GM20000 (cell line): ENCODE data around the gene KCTD3.

ENCODE experiments used
- DNase-seq: peaks from one replicate; pipeline ENCODE4 v3.0.0; 2012; ENCODE audit warnings: low spot score
- TF ChIP-seq, protein P1 (sequence below): IDR thresholded peaks from 2 replicates; pipeline ENCODE4 v1.5.1; 2012; ENCODE audit warnings: mild to moderate bottlenecking, control low read depth; ENCODE audit errors: extremely low read depth, missing control alignments

Gene KCTD3

GRCh38 chr1:215555531-215555930, 11.6 kb upstream of the KCTD3 start:
- TF ChIP-seq, protein P1, sequence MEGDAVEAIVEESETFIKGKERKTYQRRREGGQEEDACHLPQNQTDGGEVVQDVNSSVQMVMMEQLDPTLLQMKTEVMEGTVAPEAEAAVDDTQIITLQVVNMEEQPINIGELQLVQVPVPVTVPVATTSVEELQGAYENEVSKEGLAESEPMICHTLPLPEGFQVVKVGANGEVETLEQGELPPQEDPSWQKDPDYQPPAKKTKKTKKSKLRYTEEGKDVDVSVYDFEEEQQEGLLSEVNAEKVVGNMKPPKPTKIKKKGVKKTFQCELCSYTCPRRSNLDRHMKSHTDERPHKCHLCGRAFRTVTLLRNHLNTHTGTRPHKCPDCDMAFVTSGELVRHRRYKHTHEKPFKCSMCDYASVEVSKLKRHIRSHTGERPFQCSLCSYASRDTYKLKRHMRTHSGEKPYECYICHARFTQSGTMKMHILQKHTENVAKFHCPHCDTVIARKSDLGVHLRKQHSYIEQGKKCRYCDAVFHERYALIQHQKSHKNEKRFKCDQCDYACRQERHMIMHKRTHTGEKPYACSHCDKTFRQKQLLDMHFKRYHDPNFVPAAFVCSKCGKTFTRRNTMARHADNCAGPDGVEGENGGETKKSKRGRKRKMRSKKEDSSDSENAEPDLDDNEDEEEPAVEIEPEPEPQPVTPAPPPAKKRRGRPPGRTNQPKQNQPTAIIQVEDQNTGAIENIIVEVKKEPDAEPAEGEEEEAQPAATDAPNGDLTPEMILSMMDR: no peak
- no peak for DNase-seq

DNA sequence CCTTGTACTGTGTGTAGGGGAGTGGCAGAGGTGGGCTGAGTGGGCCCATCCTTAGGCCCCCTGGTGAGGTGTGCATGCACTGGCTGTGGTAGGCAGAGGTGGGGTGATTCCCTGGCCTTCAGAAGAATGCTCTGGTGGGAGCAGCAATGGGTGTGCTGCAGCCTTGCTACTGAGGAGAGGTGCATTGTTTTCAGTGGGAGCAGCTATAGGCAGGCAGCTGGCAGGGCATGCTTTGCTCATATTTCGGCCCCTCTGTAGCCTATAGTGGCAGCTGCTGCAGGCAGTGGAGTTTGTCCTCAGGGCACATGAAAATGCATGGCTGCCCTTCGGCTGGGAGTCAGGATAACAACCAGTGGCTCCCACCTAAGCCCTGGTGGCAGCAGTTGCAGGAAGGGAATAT, 10.1 kb upstream of the KCTD3 start:
- TF ChIP-seq, protein P1: no peak
- DNase-seq: no peak

DNA sequence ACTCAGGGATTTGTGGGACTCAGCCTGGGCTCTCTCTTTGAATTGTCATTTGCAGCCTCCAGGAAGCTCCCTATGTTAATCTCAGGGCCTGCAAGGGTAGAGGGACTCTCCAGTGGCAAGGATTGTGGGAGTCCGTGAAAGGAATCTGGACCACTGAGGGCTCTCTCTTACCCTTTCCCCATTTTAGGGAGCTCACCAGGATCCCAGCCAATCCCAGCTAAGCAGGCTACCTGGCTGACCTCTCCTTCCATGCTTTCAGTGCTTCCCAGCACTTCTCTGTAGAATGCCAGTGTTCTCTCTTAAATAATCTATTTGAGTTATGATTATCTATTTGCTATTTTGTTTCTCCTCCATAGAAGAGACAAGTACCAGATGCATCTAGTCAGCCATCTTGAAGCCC, 9.6 kb upstream of the KCTD3 start:
- DNase-seq: no peak

GRCh38 chr1:215557992-215558626, 9.0 kb upstream of the KCTD3 start:
- TF ChIP-seq, protein P1: no peak
- no peak for DNase-seq

More for the DNA sequence above, 9.6 kb upstream of the KCTD3 start:
- TF ChIP-seq, protein P1: no peak

GRCh38 chr1:215567491-215568298, 591 bp downstream of the KCTD3 start:
- DNase-seq: peak; percentile 79
- TF ChIP-seq, protein P1: no peak

- peak; percentile 52 for DNase-seq
- TF ChIP-seq, protein P1: no peak
These were observed 1.2 kb downstream of the KCTD3 start for GRCh38 chr1:215568299-215568692.
